COR-L47 (cell line): ENCODE data around the gene CLEC12A.

Experiments used
- DNase-seq: peaks from one replicate; lab custom pipeline; 2025; lab: John Stamatoyannopoulos, UW

The CLEC12A gene

DNA sequence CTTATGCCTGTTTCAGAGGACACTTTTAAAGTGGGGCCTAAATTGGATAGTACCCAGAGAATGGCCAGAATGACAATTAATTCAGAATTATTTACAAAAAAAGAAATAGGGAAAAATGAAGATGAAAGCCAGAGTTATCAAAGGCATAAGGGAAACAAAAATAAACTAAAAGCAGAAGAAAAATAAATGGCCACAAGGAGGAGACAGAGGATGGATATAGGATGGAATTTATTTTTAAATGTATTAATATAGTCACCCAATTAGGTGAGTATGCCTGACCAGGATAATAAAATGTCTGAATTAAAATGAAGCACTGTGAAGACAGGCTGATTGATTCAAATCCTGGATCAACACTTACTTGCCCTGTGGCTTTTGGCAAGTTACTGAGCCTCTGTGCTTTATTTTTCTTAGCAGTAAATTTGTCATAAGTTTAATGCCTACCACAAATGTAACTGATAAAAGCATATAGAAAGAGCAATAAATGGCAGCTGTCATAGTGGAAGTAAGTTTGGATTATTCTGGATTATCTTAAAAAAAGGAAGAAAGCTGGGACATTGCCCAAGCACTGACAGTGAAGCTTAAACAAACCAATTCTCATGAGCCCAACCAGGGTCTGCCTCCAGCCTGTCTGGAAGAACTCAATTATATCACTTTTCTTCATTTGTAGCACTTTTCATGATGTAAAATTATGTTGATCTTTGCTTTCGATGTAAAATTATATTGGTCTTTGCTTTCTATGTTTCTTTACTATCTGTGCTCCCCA lies 62.8 kb downstream of the CLEC12A start:
- DNase-seq: no peak
